Measurements from ENCODE around the gene UGT1A10. TPM values are rescaled to one million over a fixed set of nuclear protein-coding genes. Genes with fewer than 3 reads are reported as not detected.

UGT1A10 gene
- polyA plus RNA-seq, 1 experiment = not detected

DNA sequence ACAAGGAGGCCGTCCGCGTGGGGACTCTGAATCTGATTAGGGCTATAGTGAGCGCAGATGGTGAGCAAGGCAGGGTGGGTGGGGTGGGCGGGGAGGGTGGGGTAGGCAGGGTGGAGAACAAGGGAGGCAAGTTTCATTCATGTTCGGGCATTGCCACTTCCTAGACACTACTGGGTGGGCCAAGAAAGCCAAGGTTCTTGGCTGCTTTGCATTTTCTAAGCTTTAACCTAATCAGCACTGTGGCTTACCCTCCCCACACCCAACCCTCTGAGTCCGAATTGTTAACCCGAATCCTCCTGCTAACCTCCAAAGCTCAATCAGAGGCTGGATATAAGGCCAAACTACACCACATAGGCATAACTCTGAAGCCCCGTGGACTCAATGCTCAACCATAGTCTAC lies 160.0 kb downstream of the UGT1A10 start:
- DNase-seq (ENCODE audit: low read depth) = no peak
- CTCF ChIA-PET = no interaction called here
- H3K4me3 ChIP-seq (ENCODE audit: low read depth, low read length) = no peak overlapping the region

DNA sequence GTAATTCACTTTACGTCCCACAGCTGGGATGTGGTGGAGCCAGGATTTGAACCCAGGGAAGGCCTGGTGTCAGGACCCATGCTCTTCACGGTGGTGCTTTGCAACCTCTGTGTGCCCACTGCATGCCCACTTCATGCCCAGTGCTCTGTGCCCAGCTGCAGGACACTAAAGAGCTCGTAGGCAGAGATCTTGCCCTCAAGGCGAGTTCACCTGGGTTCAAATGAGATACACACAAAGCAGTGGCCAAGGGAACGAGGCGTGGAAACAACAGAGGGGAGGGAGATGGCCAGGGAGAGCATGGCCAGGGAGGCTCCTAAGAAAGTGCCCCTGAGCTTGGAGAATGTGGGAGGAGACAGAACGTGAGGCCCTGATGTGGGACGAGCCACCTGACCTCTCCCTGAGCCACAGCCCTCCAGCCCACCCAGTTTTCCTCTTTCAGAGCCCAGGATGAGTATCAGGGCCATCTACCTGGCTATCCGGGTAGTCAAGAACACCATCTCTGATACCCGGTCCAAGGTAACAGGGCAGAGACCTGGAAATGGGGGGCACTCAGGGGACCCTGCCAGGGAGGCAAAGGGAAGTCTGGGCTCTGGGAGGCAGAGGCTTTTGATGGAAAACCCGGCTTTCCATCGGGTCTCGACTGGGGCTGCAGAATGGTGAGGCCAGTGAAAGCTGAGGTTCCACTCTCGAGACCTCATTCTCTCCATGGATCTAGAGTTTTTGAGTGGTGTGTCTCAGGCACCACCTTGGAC lies 162.3 kb downstream of the UGT1A10 start:
- CTCF ChIA-PET = no interaction called here

More for the DNA sequence above, 160.0 kb downstream of the UGT1A10 start:
- no peaks in the 10 kb centered on the region for H3K27me3 ChIP-seq (ENCODE audit: control insufficient read depth, insufficient read depth, low read length)
- H3K36me3 ChIP-seq (ENCODE audit: control insufficient read depth, insufficient read depth, low read length) = no peaks in the 10 kb centered on the region
- TF ChIP-seq, protein P1, sequence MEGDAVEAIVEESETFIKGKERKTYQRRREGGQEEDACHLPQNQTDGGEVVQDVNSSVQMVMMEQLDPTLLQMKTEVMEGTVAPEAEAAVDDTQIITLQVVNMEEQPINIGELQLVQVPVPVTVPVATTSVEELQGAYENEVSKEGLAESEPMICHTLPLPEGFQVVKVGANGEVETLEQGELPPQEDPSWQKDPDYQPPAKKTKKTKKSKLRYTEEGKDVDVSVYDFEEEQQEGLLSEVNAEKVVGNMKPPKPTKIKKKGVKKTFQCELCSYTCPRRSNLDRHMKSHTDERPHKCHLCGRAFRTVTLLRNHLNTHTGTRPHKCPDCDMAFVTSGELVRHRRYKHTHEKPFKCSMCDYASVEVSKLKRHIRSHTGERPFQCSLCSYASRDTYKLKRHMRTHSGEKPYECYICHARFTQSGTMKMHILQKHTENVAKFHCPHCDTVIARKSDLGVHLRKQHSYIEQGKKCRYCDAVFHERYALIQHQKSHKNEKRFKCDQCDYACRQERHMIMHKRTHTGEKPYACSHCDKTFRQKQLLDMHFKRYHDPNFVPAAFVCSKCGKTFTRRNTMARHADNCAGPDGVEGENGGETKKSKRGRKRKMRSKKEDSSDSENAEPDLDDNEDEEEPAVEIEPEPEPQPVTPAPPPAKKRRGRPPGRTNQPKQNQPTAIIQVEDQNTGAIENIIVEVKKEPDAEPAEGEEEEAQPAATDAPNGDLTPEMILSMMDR (IDR thresholded peaks at IDR 0.05; ENCODE audit: insufficient read depth, low read depth, low read length) = no peak
- POLR2A ChIA-PET = no interaction called here

DNA sequence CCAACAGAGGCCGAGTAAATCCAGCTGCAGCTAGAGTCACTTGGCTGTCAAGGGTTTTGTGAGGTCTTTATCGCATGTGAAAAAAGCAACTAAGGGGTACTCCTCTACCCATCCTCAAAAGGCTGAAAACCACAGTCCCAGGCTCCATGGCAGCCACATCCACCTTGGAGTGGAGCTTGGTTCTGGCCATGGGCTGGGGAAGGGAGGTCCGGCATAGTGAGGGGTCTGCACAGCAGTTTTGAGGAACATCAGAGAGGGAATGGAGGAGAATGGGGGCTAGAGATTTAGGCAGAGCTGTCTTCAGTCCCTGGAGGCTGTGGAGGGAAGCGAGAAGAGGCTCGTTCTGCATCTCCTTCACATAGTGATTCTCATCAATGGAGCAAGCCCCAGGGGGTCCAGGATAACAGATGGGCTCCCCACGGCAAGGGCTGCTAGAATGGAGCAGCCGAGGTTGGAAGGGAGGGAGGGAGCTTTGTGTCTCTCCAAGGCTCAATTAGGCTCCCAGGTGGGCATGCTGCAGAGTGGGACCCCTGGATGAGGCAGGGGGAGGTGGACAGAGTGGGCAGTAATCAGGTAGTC lies 162.9 kb downstream of the UGT1A10 start:
- H3K4me3 ChIP-seq (ENCODE audit: low read depth, low read length) = no peak overlapping the region
- ChIA-PET POLR2A (no interaction called here), CTCF (interaction anchor here (1.1 kb wide), 1 partner anchor 13 kb away, joined by 4 read pairs; no protein-coding TSS in a partner anchor)
- no peaks in the 10 kb centered on the region for H3K36me3 ChIP-seq (ENCODE audit: control insufficient read depth, insufficient read depth, low read length)
- TF ChIP-seq, protein P1 (IDR thresholded peaks at IDR 0.05; ENCODE audit: insufficient read depth, low read depth, low read length) = no peak
- no peak for DNase-seq (ENCODE audit: low read depth)
- H3K27me3 ChIP-seq (ENCODE audit: control insufficient read depth, insufficient read depth, low read length) = no peaks in the 10 kb centered on the region

More for the DNA sequence above, 162.3 kb downstream of the UGT1A10 start:
- Histone ChIP-seq H3K36me3 (ENCODE audit: control insufficient read depth, insufficient read depth, low read length) (no peaks in the 10 kb centered on the region), H3K4me3 (ENCODE audit: low read depth, low read length) (no peak overlapping the region), H3K27me3 (ENCODE audit: control insufficient read depth, insufficient read depth, low read length) (no peaks in the 10 kb centered on the region)
- TF ChIP-seq, protein P1 (IDR thresholded peaks at IDR 0.05; ENCODE audit: insufficient read depth, low read depth, low read length) = no peak
- POLR2A ChIA-PET = no interaction called here
- no peak for DNase-seq (ENCODE audit: low read depth)

DNA sequence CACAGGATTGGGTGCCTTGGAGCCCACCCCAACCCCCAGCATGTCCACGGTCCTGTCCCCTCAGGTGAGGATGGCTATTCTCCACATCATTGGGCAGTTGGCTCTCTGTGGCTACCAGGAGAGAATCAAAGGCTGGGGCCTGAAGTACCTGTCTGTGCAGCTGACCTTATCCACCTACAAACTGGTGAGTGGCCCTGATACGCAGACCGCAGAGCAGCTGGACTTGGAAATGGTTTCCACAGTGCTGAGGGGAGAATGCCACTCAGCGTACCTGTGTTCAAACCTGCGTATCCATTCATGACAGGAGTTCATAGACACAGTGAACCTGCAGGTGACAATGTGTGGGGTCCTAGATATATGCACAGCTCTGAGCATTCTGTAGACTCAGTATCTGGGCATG lies 163.5 kb downstream of the UGT1A10 start:
- Histone ChIP-seq H3K4me3 (ENCODE audit: low read depth, low read length) (no peak overlapping the region), H3K27me3 (ENCODE audit: control insufficient read depth, insufficient read depth, low read length) (no peaks in the 10 kb centered on the region), H3K36me3 (ENCODE audit: control insufficient read depth, insufficient read depth, low read length) (no peaks in the 10 kb centered on the region)
- ChIA-PET CTCF (interaction anchor here (1.1 kb wide), 1 partner anchor 13 kb away, joined by 4 read pairs; no protein-coding TSS in a partner anchor), POLR2A (no interaction called here)
- no peak for DNase-seq (ENCODE audit: low read depth)
- TF ChIP-seq, protein P1 (IDR thresholded peaks at IDR 0.05; ENCODE audit: insufficient read depth, low read depth, low read length) = no peak

DNA sequence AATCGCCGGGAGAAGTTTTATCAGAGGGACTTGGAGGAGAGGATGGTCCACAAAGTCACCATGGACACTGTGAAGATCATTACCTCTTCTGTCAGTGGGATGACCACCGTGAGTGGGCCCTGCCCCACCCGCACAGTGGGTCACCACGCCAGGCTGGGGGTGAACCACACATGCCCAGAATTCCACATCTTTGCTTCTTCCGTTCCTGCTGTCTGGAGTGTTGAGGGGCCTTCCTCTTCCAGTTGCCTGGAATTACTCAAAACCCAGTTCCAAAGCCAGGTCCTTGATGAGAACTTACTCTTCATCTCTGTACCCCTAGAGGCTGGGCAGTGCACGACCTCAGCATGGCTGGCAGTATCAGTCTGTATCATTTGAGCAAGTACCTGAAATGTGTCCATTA lies 164.0 kb downstream of the UGT1A10 start:
- TF ChIP-seq, protein P1 (IDR thresholded peaks at IDR 0.05; ENCODE audit: insufficient read depth, low read depth, low read length) = no peak
- DNase-seq (ENCODE audit: low read depth) = no peak
- ChIA-PET CTCF (no interaction called here), POLR2A (no interaction called here)
- no peak overlapping the region for H3K4me3 ChIP-seq (ENCODE audit: low read depth, low read length)
- no peaks in the 10 kb centered on the region for H3K27me3 ChIP-seq (ENCODE audit: control insufficient read depth, insufficient read depth, low read length)
- no peaks in the 10 kb centered on the region for H3K36me3 ChIP-seq (ENCODE audit: control insufficient read depth, insufficient read depth, low read length)

Data from BJ (cell line).